Tibial nerve (tissue), 3 donors: Measurements from ENCODE around the gene STAT6.

Experiments
- POLR2A ChIP-seq, 2 donors: fragments of 450-650 bp; IDR thresholded peaks; one replicate each; pipeline ENCODE4 v1.6.1; 2017; ENCODE audit warnings: antibody characterized with exemption in 2 of 2, mild to moderate bottlenecking in 2 of 2, moderate library complexity in 2 of 2
- TF ChIP-seq, protein P1 (sequence below), 5 experiments: fragments of 200-600 bp in 3 of 5; fragments of 450-650 bp in 2 of 5; sonication (generic) in 3 of 5; IDR thresholded peaks; one replicate each; pipeline ENCODE4 v1.5.1; 2016 to 2019; ENCODE audit warnings: antibody characterized with exemption in 5 of 5, mild to moderate bottlenecking in 3 of 5, moderate library complexity in 2 of 5

DNA sequence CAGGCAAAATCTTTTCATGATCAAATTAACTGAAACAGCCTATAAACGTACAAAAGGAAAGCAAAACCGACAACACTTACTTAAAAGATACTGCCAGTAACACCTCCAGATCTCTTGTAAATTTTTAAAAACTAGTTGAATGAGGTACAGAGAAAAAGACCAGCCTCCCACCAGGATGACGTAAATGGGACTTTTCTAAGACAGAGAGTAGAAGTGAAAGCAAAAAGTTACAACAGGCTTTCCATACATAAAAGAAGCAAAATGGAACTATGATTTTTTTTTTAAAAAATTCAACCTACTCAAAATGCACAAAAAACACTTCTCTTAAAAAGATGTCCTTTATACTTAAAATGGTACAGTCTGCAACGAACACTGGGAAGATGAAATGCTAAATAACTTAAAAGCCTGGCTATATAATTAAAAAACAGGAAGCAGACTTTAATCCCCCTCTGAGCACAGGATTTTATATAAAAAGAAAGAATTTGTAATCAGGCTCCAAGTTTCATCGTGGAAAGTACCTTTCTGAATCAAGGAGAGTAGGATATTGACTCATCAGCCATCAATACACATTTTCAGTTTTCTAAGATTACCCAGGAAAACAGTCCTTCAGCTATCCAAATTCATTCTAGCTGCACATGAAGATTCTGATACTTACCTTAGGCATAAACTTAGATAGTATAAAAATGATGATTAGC lies 47.0 kb downstream of the STAT6 start:
- TF ChIP-seq, protein P1, sequence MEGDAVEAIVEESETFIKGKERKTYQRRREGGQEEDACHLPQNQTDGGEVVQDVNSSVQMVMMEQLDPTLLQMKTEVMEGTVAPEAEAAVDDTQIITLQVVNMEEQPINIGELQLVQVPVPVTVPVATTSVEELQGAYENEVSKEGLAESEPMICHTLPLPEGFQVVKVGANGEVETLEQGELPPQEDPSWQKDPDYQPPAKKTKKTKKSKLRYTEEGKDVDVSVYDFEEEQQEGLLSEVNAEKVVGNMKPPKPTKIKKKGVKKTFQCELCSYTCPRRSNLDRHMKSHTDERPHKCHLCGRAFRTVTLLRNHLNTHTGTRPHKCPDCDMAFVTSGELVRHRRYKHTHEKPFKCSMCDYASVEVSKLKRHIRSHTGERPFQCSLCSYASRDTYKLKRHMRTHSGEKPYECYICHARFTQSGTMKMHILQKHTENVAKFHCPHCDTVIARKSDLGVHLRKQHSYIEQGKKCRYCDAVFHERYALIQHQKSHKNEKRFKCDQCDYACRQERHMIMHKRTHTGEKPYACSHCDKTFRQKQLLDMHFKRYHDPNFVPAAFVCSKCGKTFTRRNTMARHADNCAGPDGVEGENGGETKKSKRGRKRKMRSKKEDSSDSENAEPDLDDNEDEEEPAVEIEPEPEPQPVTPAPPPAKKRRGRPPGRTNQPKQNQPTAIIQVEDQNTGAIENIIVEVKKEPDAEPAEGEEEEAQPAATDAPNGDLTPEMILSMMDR (IDR thresholded peaks at IDR 0.05) = no peak
- TF ChIP-seq POLR2A (IDR thresholded peaks at IDR 0.05) = no peak
